KOPT-K1 (cell line): ENCODE measurements around the gene KBTBD4.
"Not testable (repeated sequence)": the region's sequence is repeated elsewhere in the genome, so short reads cannot be mapped to it uniquely, and the experiment has no call there.

ENCODE experiments used
- H3K27ac ChIP-seq: fragments of 200-600 bp; sonication (generic); 2 replicates; pipeline ENCODE4 v1.5.1; 2016; ENCODE audit warnings: antibody characterized with exemption, mild to moderate bottlenecking, low read depth, low read length; ENCODE audit not compliant: poor library complexity, severe bottlenecking
- H3K36me3 ChIP-seq: fragments of 200-600 bp; sonication (generic); 2 replicates; pipeline ENCODE4 v1.5.1; 2017; ENCODE audit warnings: antibody characterized with exemption, mild to moderate bottlenecking, low read length, moderate library complexity; ENCODE audit not compliant: insufficient read depth
- H3K9me3 ChIP-seq: fragments of 200-600 bp; sonication (generic); 2 replicates; pipeline ENCODE4 v1.5.1; 2017; ENCODE audit warnings: antibody characterized with exemption, low read length, mild to moderate bottlenecking; ENCODE audit not compliant: insufficient read depth, poor library complexity, severe bottlenecking

Gene KBTBD4

GRCh38 chr11:47531666-47532065 is 47.1 kb downstream of the KBTBD4 start:
- Histone ChIP-seq H3K36me3 (peaks cover 94% of the 10 kb centered on the region), H3K27ac (no peak overlapping the region), H3K9me3 (no peaks in the 10 kb centered on the region)

DNA sequence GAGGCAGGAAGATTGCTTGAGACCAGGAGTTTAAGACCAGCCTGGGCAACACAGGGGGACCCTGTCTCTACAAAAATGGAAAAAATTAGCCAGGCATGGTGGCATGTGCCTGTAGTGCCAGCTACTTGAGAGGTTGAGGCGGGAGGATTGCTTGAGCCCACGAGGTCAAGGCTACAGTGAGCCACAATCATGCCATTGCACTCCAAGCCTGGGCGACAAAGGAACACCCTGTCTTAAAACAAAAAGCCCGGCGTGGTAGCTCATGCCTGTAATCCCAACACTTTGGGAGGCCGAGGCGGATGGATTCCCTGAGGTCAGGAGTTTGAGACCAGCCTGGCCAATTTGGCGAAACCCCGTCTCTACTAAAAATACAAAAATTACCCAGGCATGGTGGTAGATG is 48.0 kb downstream of the KBTBD4 start:
- H3K27ac ChIP-seq, H3K9me3 ChIP-seq: not testable (repeated sequence)
- H3K36me3 ChIP-seq = peaks cover 88% of the 10 kb centered on the region

- Histone ChIP-seq H3K27ac (no peak overlapping the region), H3K9me3 (no peaks in the 10 kb centered on the region), H3K36me3 (peaks cover 86% of the 10 kb centered on the region)
These were observed 48.8 kb downstream of the KBTBD4 start for GRCh38 chr11:47529951-47530350.

- no peaks in the 10 kb centered on the region for H3K9me3 ChIP-seq
- peaks cover 61% of the 10 kb centered on the region for H3K36me3 ChIP-seq
- H3K27ac ChIP-seq = no peak overlapping the region
These were observed 51.6 kb downstream of the KBTBD4 start for GRCh38 chr11:47527186-47527585.

GRCh38 chr11:47526032-47526431 is 52.7 kb downstream of the KBTBD4 start:
- H3K36me3 ChIP-seq = peaks cover 55% of the 10 kb centered on the region
- not testable (repeated sequence) for H3K9me3 ChIP-seq, H3K27ac ChIP-seq

- H3K9me3 ChIP-seq = no peaks in the 10 kb centered on the region
- no peak overlapping the region for H3K27ac ChIP-seq
- peaks cover 44% of the 10 kb centered on the region for H3K36me3 ChIP-seq
These were observed 54.4 kb downstream of the KBTBD4 start for GRCh38 chr11:47524291-47524874.

DNA sequence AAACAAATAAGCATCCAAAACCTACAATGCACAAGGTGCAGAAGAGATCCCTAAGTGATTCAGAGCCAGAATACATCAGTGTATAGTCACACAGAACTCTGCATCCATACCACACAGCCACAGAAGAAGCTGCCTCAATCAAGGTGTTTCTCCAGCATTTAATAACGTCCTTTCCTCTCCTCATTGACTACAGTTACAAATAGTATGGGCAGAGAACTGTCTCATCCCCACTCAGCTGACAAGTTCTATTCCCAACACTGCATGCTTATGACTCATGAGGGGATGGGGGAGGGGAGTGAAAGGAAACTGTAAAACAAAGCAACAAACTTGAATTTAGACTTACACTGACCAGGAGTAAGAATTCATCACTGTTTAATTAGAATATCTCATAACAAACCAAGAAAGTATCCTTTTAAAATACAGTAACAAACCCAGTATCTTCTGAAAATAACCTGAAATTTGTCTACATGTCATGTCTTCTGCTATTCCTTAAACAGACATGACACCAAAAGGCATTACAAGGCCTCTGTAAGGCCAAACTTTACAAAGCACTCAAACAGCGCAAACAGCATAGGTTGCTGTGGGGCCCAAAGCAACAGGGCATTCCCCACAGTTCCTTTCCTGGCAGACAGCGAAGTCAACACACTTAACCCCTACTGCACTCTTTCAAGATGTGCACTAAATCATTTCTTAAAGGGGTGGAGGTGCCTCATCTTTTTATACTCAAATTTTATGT is 55.1 kb downstream of the KBTBD4 start:
- no peaks in the 10 kb centered on the region for H3K9me3 ChIP-seq
- H3K27ac ChIP-seq = no peak overlapping the region
- peaks cover 37% of the 10 kb centered on the region for H3K36me3 ChIP-seq
